CD4-positive, alpha-beta T cell treated with Interleukin-10 for 1 hour (primary cell): Measurements from ENCODE around the gene OR13C2.
"Not testable (repeated sequence)": the region's sequence is repeated elsewhere in the genome, so short reads cannot be mapped to it uniquely, and the experiment has no call there.

Experiments used
- DNase-seq: peaks from one replicate; pipeline ENCODE4 v3.0.0-alpha.2; 2020

The OR13C2 gene, protein sequence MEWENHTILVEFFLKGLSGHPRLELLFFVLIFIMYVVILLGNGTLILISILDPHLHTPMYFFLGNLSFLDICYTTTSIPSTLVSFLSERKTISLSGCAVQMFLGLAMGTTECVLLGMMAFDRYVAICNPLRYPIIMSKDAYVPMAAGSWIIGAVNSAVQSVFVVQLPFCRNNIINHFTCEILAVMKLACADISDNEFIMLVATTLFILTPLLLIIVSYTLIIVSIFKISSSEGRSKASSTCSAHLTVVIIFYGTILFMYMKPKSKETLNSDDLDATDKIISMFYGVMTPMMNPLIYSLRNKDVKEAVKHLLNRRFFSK

DNA sequence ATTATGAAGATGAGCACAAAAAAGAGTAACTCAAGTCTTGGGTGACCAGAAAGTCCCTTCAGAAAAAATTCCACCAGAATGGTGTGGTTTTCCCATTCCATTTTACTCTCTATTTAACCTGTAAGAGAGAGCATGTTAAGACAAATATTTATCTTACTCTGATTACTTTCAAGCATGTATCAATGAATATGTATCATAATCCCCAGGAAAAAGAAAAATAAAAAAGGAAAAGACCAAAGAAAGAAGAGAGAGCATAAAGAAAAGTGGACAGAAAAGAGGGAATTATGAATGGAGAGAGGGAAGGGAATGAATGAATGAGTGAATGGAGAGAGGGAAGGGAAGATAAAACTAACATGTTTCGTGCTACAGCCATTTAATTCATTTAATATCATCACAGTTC, at the start of gene OR13C2:
Gene OR13C2 (minus strand): TSS at position 101 of the 400 bp plus-strand sequence. CDS start 0 bp downstream, at position 101.
- not testable (repeated sequence) for DNase-seq

DNA sequence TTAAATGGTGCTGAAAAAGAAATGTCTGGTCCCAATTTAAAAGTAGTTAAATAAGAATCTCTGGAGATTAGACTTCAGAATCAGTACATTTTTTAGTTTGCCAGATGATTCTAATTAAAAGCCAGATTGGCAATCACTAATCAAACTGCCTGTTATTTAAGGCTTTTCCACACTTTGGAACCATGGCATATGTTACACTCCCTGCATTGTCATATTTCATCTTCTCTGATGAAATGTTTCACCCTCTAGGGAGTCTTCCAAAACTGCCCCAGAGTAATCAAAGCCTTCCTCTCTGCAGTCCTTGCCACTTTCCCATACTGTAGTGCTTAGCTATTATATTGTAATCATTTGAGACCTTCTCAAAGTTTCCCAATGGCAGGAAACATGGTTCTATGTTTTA, 30.0 kb upstream of the OR13C2 start:
- no peak for DNase-seq

DNA sequence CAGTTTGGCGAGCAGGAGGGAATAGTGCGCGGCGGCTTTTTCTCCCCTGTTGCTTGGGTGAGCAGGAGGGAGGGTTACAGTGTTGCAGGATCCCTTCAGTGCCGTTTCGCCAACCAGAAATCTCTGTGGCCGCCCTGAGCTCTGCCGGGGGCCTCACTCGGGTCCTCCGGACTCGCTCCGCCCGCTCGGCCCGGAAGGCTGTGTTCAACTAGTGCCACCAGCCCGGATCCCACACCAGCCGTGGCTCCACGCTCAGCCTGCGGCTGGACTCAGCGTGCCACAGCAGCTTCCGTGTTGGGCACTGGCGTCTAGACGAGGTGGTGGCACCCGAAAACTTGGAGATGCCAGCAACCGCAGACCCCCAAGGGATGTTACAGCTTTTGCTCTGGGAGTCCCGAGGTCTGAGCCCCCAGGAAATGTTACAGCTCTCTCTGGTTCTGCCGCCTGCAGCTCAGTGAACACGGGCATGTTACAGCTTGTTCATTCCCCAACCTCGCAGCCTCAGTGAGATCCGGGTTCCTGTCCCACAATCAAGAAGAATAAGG, 28.6 kb upstream of the OR13C2 start:
- no peak for DNase-seq

DNA sequence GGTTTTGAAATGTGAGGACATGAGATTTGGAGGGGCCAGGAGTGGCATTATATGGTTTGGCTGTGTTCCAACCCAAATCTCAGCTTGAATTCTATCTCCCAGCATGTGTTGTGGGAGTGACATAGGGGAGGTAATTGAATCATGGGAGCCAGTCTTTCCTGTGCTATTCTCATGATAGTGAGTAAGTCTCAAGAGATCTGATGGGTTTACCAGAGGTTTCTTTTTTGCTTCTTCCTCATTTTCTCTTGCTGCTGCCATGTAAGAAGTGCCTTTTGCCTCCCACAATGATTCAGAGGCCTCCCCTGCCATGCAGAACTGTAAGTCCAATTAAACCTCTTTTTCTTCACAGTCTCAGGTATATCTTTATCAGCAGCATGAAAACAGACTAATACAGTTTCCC, 20.5 kb upstream of the OR13C2 start:
- DNase-seq = not testable (repeated sequence)

DNA sequence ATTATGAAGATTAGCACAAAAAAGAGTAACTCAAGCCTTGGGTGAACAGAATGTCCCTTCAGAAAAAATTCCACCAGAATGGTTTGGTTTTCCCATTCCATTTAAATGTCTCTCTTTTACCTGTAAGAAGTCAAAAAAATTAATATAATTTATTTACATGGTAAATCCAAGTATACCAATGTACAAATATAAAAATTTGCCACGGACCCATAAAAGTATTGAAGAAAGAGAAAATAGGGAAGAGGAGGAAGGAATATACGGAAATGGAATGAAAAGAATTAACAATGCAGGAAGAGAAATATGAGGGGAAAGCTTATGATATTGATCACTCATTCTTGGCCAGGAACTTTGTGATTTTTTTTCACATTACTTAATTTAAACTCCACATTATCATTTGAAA, 12.7 kb upstream of the OR13C2 start, which contains the start of gene OR13C9:
Gene OR13C9 (minus strand): TSS at position 101 of the 400 bp plus-strand sequence. CDS start 0 bp downstream, at position 101.
- DNase-seq = no peak

DNA sequence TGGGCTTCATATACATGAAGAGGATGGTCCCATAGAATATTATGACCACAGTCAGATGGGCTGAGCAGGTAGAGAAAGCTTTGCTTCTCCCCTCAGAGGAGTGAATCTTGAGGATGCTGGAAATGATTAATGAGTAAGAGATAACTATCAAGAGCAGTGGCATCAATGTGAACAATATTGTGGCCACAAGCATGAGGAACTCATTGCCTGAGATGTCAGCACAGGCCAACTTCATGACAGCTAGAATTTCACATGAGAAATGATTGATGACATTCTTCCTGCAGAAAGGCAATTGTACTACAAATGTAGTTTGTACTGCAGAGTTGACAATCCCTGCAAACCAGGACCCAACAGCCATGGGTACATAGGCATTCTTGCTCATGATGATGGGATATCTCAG, 12.0 kb upstream of the OR13C2 start:
- DNase-seq = no peak

DNA sequence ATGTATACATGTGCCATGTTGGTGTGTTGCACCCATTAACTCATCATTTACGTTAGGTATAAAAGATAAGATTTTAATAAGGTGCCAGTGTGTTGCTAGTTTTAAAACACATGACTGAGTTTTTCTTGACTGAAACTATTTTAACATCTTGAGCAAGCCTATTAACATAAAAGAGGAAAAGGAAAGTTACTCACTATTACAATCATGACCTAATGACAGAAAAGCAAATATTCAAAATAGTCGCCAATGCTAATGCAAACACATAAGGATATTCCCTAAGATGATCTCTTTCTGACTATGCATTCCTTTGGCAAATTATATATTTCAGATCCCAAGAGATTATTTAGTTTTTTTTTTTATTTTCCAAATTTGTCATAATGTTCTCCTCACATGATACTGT, 5.8 kb upstream of the OR13C2 start:
- no peak for DNase-seq

DNA sequence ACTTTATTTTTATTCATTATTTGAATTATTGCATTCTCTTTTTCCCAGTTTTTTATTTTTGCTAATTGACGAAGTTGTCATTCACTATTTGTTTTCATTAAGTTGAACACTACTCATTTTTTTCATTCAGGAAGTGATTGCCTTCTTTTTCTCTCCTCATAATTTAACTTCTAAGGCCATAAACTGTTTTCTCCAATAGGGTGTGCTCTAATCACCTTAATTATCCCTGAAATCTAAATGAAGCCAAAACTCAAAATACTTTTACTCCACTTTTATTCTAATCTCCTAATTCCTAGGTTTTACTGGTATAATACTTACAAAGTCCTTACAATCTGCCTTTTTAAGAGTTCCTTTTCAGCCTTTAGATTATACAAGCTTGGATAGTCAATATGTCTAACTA, 2.9 kb upstream of the OR13C2 start:
- DNase-seq = no peak

DNA sequence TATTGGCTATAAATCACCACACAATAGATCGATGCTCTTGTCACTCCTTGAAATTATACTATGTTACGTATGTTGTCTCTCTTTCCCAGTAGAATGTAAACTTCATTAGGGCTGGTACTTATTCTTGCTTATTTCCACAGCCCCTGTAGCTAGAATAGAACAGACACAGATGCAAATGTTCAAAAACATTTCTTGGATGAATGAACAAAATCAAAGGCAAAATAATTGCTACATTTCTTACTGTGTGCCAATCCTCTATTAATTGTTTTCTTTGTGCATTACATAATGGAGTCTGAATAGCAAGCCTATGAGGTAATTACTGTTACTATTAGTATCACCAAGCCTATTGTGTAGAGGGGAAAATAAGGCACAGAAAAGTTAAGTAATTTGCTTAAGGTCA, 725 bp upstream of the OR13C2 start:
- DNase-seq = no peak

DNA sequence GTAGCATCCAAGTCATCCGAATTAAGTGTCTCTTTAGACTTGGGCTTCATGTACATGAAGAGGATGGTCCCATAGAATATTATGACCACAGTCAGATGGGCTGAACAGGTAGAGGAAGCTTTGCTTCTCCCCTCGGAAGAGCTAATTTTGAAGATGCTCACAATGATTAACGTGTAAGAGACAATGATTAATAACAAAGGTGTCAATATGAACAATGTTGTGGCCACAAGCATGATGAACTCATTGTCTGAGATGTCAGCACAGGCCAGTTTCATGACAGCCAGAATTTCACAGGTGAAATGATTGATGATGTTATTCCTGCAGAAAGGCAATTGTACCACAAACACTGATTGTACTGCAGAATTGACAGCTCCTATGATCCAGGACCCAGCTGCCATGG, 626 bp downstream of the OR13C2 start:
- no peak for DNase-seq

DNA sequence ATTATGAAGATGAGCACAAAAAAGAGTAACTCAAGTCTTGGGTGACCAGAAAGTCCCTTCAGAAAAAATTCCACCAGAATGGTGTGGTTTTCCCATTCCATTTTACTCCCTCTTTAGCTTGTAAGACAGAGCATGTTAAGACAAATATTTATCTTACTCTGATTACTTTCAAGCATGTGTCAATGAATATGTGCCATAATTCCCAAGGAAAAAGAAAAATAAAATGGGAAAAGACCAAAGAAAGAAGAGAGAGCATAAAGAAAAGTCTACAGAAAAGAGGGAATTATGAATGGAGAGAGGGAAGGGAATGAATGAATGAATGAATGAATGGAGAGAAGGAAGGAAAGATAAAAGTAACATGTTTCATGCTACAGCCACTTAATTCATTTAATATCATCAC, 6.1 kb downstream of the OR13C2 start, which contains the start of gene OR13C5:
Gene OR13C5 (minus strand): TSS at position 101 of the 400 bp plus-strand sequence. CDS start 0 bp downstream, at position 101.
- DNase-seq = not testable (repeated sequence)

DNA sequence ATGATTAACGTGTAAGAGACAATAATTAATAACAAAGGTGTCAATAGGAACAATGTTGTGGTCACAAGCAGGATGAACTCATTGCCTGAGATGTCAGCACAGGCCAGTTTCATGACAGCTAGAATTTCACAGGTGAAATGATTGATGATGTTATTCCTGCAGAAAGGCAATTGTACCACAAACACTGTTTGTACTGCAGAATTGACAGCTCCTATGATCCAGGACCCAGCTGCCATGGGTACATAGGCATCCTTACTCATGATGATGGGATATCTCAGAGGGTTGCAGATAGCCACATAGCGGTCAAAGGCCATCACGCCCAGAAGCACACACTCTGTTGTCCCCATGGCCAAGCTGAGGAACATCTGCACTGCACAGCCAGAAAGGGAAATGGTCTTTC, 6.7 kb downstream of the OR13C2 start:
- not testable (repeated sequence) for DNase-seq

DNA sequence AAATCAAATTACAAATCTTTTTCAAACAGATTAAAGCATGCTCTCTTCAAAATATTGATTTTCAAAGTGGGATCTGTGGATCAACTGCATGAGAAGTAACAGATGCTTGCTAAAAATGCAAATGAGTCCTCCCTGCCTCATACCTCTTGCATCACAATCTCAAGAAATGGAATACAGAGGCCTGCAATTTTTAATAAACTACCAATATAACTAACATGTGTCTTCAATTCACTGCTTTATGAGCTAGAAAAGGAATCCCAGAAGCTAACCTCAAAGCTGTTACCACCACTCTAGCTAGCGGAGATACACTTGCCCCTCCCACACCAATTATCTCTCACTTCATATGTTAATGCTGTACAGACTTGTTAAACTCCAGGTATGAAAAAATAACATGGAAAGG, 15.8 kb downstream of the OR13C2 start:
- no peak for DNase-seq

DNA sequence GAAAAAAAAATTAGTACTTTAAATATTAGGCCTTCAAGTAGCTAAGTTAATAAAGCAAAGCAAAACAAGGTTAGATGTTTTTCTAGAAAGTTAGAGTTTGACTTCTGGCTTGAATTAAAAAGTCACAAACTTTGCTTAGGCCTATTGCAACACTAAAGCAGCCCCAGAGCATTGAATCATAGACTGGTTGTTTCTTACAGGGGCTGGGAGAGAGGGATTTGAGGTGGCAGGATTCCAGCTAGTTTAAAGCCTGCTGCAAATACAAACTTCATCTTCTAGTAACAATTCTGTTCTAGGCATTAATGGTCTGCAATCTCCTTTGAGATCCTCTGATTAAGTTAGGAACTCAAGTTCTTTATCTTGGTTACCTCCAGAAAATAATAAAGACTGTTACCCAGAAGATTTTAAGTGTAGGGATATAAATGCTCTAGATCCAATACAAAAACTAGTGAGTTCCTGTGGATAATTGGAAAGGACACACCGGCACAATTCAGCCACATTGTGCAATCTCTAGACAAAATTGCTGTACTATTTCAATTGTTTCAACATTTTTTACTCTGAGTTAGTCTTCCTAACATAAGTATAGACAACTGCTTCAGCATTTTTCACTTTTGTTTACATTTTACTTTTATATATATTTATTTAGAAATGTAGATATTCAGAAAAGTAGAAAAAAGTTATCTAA, 18.8 kb downstream of the OR13C2 start:
- DNase-seq = no peak

DNA sequence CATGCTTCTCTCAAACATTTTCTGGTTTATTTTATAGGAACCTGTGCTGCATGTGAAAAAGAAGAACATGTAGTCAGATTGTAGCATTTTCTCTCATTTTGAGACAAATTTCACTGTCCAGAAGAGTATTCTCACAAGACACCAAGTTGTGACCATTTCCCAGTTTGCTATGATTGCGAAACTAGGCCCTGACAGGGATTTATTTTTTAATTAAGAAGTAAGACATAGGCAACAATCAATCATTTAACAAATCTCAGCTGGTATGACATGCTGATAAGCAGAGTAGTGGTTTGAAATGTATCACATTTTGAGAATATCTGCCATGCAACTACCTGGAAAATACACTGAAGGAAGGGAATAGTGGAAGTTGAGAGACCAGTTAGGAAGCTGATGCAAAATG, 24.9 kb downstream of the OR13C2 start:
- no peak for DNase-seq

DNA sequence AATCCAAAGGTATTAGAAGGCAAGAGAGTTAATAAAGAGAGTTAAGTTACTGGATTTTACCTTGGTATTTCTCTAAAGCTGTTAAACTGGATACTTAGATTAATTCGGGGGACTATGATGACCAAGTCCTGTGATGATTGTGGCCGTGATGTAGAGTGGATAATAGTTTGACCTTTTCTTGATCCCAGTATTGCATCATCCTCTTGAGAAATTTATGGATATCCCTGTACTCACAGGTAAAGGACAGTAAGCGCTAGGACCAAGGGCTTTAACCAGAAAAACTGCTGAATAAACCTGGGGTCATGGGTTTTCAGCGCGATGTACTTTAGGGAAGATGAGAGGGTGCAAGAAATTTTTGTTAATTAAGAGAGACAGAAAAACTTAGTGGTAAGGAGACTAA, 28.2 kb downstream of the OR13C2 start:
- DNase-seq = no peak

DNA sequence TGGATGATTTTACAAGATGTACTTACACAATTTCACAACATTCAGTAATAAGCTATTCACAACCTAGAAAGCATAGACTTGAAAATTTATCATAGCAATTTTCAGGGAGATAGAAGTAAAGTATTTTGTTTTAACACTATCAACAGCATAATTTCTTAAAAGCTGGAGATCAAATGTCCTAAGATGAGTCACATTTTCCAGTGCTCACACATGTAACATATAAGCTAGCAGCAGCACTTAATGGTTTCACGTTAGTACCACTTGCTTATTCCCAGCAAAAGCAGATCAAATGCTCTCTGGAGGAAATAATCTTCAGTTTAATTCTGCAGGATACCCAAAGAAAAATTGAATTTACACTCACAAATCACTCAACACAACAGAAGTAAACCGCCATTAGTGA, 30.0 kb downstream of the OR13C2 start:
- no peak for DNase-seq

DNA sequence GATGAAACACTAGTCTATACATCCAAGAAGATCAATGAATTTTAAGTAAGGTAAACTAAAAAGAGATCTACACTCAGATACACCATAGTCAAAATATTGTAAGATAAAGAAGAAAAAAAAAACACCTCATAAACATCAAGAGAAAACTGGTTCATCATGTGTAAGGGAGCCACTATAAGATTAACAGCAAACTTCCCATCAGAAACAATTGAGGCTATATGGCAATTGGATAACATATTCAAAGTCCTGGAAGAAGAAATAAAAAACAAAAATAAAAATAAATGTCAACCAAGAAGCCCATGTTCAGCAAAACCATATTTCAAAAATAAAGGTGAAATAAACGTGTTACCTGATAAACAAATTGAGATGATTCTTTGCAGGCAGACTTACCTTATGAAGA, 32.8 kb downstream of the OR13C2 start:
- no peak for DNase-seq

DNA sequence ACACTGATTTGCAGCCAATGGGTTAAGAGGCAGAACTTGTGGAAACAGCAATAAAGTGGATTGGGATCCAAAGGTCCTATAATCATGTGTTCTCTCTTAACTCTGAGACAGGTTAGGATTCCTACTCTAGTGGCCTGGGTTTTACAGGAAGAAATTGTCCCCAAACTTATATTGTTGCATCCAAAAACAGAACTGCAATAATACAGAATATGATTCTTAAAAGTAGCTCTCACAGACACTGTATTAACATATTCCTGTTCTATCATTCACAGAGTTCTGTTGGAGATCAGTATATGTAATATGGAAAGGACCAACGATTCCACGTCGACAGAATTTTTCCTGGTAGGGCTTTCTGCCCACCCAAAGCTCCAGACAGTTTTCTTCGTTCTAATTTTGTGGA, 36.6 kb downstream of the OR13C2 start, which contains the start of gene OR13C8:
Gene OR13C8 (plus strand): TSS at position 301 of the 400 bp plus-strand sequence. CDS start 0 bp downstream, at position 301.
- no peak for DNase-seq

DNA sequence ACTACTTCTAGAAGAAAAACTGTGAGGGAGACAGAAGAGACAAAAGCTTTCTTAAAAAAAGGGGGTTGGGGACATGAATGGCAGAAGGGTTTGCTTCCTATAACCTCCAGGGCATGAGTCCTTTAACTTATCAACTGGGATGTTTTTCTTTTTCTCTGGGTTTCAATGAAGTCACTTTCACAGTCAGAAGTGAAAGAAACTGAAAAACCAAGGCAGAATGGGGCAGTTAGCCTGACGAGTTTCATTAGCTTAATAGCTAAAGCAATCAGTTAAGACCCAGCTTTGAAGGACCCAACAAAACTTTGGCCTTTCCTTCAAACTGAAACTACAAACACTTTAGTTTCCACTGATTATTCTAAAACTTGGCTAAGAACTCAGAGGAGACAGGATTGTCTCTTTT, 41.1 kb downstream of the OR13C2 start:
- no peak for DNase-seq

DNA sequence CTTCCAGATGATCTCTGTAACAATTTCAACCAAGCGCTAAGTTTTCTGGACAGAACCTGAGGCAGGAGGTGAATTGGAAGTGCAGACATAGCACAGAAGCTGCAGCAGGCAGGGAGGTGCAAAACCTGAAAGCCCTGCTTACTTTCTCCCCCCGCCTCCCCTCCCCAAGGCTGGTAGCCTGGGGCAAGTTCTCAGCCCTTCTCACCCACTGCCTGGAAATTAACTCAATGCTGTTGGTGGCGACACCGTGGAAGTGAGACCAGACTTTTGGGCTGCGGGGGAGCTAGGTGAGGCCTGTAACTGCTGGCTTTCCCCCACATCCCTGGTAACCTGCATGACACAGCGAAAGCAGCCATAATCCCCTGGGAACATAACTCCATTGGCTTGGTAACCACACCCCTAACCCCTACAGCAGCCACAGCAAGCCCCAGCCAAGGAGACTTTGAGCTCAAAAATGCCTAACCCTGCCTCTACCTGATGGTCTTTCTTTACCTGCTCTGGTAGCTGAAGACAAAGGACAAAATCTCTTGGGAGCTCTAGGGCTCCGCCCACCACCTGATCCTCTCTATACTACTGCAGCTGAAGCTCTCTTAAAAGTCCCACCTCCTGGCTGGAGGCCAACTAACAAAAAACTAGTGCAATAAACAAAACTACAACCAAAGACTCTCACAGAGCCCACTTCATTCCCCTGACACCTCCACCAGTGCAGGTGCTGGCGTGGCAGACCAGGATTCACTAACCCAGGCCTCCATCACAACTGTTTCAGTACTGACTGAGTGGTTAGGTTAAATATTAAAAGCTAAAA, 48.4 kb downstream of the OR13C2 start:
- no peak for DNase-seq

DNA sequence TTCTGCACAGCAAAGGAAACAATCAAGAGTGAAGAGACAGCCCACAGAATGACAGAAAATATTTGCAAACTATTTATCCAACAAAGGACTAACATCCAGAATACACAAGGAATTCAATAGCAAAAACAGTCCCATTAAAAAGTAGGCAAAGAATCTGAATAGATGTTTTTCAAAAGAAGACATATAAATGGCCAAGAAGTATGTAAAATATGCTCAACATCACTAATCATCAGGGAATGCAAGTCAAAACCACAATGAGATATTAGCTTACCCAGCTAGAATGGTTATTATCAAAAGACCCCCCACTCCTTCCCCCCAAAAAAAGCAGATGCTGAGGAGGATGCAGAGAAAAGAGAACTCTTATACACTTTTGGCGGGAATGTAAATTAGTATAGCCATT, 49.9 kb downstream of the OR13C2 start:
- no peak for DNase-seq
